WTC11 (cell line): ENCODE data around the gene ILRUN. TPM values are rescaled to one million over a fixed set of nuclear protein-coding genes. Genes with fewer than 3 reads are reported as not detected.

Source experiments
- ATAC-seq: fragments of 200-7000 bp; cut with Tn5 transposase; 2 replicates; pipeline ENCODE4 v1.10.0; 2021; ENCODE audit warnings: mild to moderate bottlenecking, moderate library complexity
- CTCF ChIA-PET: fragments of 300-600 bp; sonication (Branson Sonifier 250); formaldehyde crosslinking; loops from one replicate; lab custom pipeline; 2021; ENCODE audit warnings: antibody characterized with exemption; lab: Charles Lee
- POLR2A ChIA-PET: fragments of 350-600 bp; sonication (Branson Sonifier 250); formaldehyde crosslinking; loops from one replicate; lab custom pipeline; 2021; ENCODE audit warnings: antibody characterized with exemption; lab: Charles Lee
- DNase-seq: peaks from one replicate; pipeline ENCODE4 v3.0.0; 2021; ENCODE audit warnings: low spot score
- H3K27ac Mint-ChIP-seq: 2 replicates; pipeline ENCODE4 v1.8.0; 2021; ENCODE audit warnings: mixed read lengths
- H3K27me3 Mint-ChIP-seq: 2 replicates; pipeline ENCODE4 v1.8.0; 2021; ENCODE audit warnings: low read depth, mild to moderate bottlenecking, moderate library complexity, mixed read lengths
- H3K36me3 Mint-ChIP-seq: 2 replicates; pipeline ENCODE4 v1.8.0; 2021; ENCODE audit warnings: mixed read lengths
- H3K4me1 Mint-ChIP-seq: 2 replicates; pipeline ENCODE4 v1.8.0; 2022; ENCODE audit warnings: mixed read lengths
- H3K4me3 Mint-ChIP-seq: 2 replicates; pipeline ENCODE4 v1.8.0; 2021; ENCODE audit warnings: mild to moderate bottlenecking, moderate library complexity, mixed read lengths
- H3K9me3 Mint-ChIP-seq: 2 replicates; pipeline ENCODE4 v1.8.0; 2021; ENCODE audit warnings: mixed read lengths
- AFF4 ChIP-seq: sonication (generic); formaldehyde crosslinking; IDR thresholded peaks from 2 replicates; pipeline ENCODE4 v1.8.1; 2023; ENCODE audit warnings: mild to moderate bottlenecking, missing genetic modification reagents, borderline replicate concordance
- ATF1 ChIP-seq: sonication (generic); formaldehyde crosslinking; IDR thresholded peaks from 2 replicates; pipeline ENCODE4 v1.8.1; 2023; ENCODE audit warnings: mild to moderate bottlenecking, moderate library complexity, missing genetic modification reagents
- ATF2 ChIP-seq: sonication (generic); formaldehyde crosslinking; IDR thresholded peaks from 2 replicates; pipeline ENCODE4 v1.8.1; 2022; ENCODE audit warnings: low read depth, missing genetic modification reagents, borderline replicate concordance
- CREB1 ChIP-seq: sonication (generic); formaldehyde crosslinking; IDR thresholded peaks from 2 replicates; pipeline ENCODE4 v1.8.0; 2023; ENCODE audit warnings: mild to moderate bottlenecking, missing genetic modification reagents
- ERG ChIP-seq: fragments of 250-450 bp; sonication (Bioruptor Pico); IDR thresholded peaks from 2 replicates; pipeline ENCODE4 v1.8.0; 2021; ENCODE audit warnings: mild to moderate bottlenecking
- ETV6 ChIP-seq: sonication (generic); formaldehyde crosslinking; IDR thresholded peaks from 2 replicates; pipeline ENCODE4 v1.8.1; 2022; ENCODE audit warnings: mild to moderate bottlenecking, missing genetic modification reagents
- GTF2I ChIP-seq: fragments of 250-450 bp; sonication (Bioruptor Pico); conservative IDR thresholded peaks from 2 replicates; pipeline ENCODE4 v1.4.0; 2021; ENCODE audit warnings: mild to moderate bottlenecking
- HMGA2 ChIP-seq: fragments of 250-450 bp; sonication (Bioruptor Pico); IDR thresholded peaks from 2 replicates; pipeline ENCODE4 v1.4.0; 2021; ENCODE audit warnings: mild to moderate bottlenecking, moderate library complexity
- IRF1 ChIP-seq: sonication (generic); formaldehyde crosslinking; IDR thresholded peaks from 2 replicates; pipeline ENCODE4 v1.8.0; 2023; ENCODE audit warnings: missing genetic modification reagents
- JAZF1 ChIP-seq: fragments of 250-450 bp; sonication (Bioruptor Pico); IDR thresholded peaks from 2 replicates; pipeline ENCODE4 v1.9.0; 2021; ENCODE audit warnings: moderate library complexity, mild to moderate bottlenecking, inconsistent platforms
- JUN ChIP-seq: sonication (generic); formaldehyde crosslinking; IDR thresholded peaks from 2 replicates; pipeline ENCODE4 v1.8.0; 2023; ENCODE audit warnings: mild to moderate bottlenecking, missing genetic modification reagents
- MAX ChIP-seq: sonication (generic); formaldehyde crosslinking; IDR thresholded peaks from 2 replicates; pipeline ENCODE4 v1.8.0; 2022; ENCODE audit warnings: mild to moderate bottlenecking, missing genetic modification reagents
- MXD4 ChIP-seq: fragments of 250-450 bp; sonication (Bioruptor Pico); IDR thresholded peaks from 2 replicates; pipeline ENCODE4 v1.8.0; 2021; ENCODE audit warnings: mild to moderate bottlenecking, moderate library complexity, borderline replicate concordance
- NFE2L1 ChIP-seq: sonication (generic); formaldehyde crosslinking; IDR thresholded peaks from 2 replicates; pipeline ENCODE4 v1.8.1; 2023; ENCODE audit warnings: missing genetic modification reagents
- TEAD1 ChIP-seq: sonication (generic); formaldehyde crosslinking; IDR thresholded peaks from 2 replicates; pipeline ENCODE4 v1.8.0; 2022; ENCODE audit warnings: mild to moderate bottlenecking, missing genetic modification reagents
- TP53 ChIP-seq: sonication (generic); formaldehyde crosslinking; IDR thresholded peaks from 2 replicates; pipeline ENCODE4 v1.8.1; 2023; ENCODE audit warnings: mild to moderate bottlenecking, missing genetic modification reagents
- ZBTB21 ChIP-seq: sonication (generic); formaldehyde crosslinking; IDR thresholded peaks from 2 replicates; pipeline ENCODE4 v1.8.1; 2023; ENCODE audit warnings: mild to moderate bottlenecking, missing genetic modification reagents, borderline replicate concordance
- ZNF121 ChIP-seq: sonication (generic); formaldehyde crosslinking; IDR thresholded peaks from 2 replicates; pipeline ENCODE4 v1.8.0; 2023; ENCODE audit warnings: missing genetic modification reagents
- ZNF219 ChIP-seq: sonication (generic); formaldehyde crosslinking; IDR thresholded peaks from 2 replicates; pipeline ENCODE4 v1.8.0; 2023; ENCODE audit warnings: missing genetic modification reagents, mild to moderate bottlenecking, borderline replicate concordance
- ZNF396 ChIP-seq: fragments of 250-450 bp; sonication (Bioruptor Pico); IDR thresholded peaks from 2 replicates; pipeline ENCODE4 v1.8.0; 2021; ENCODE audit warnings: mild to moderate bottlenecking, moderate library complexity, borderline replicate concordance
- ZNF532 ChIP-seq: fragments of 250-450 bp; sonication (Bioruptor Pico); IDR thresholded peaks from 2 replicates; pipeline ENCODE4 v1.9.0; 2021; ENCODE audit warnings: mild to moderate bottlenecking, borderline replicate concordance
- ZSCAN18 ChIP-seq: fragments of 250-450 bp; sonication (Bioruptor Pico); IDR thresholded peaks from 2 replicates; pipeline ENCODE4 v2.1.2; 2022; ENCODE audit warnings: mild to moderate bottlenecking, moderate library complexity
- total RNA-seq: library from RNA; stranded (reverse); gene quantifications from 3 replicates; pipeline ENCODE4 v1.2.3, GENCODE V29; 2021

ILRUN gene
- total RNA-seq, 1 experiment from 2014 or later, result 75.5 TPM

- ATAC-seq (no peak), DNase-seq (no peak)
- Mint-ChIP-seq H3K4me3 (no peak overlapping the region), H3K36me3 (0 out of 2 replicates have a peak, but pooled peaks cover 2% of the 10 kb centered on the region), H3K27me3 (no peaks in the 10 kb centered on the region), H3K9me3 (no peaks in the 10 kb centered on the region), H3K4me1 (peaks cover 23% of the 10 kb centered on the region), H3K27ac (peak overlapping the region; percentile 91)
- TF ChIP-seq ZNF396, result 0 out of 2 replicates have a peak, but pooled peaks have one; percentile 6
- peak; percentile 6; the same call in 1 of the 2 replicates for TF ChIP-seq ZNF121 (CRISPR knock-in tag)
- no peak for TF ChIP-seq ZBTB21 (CRISPR knock-in tag)
- POLR2A ChIA-PET, result no interaction called here
- CTCF ChIA-PET, result interaction anchor here (0.5 kb wide), 1 partner anchor 13 kb away, joined by 5 read pairs; no protein-coding TSS in a partner anchor
Observed at GRCh38 chr6:34664256-34664971, 32.2 kb downstream of the ILRUN start.

- Mint-ChIP-seq H3K36me3 (0 out of 2 replicates have a peak, but pooled peaks cover 2% of the 10 kb centered on the region), H3K27ac (peak overlapping the region; percentile 41), H3K27me3 (no peaks in the 10 kb centered on the region), H3K4me3 (no peak overlapping the region), H3K9me3 (no peaks in the 10 kb centered on the region), H3K4me1 (peaks cover 28% of the 10 kb centered on the region)
- ChIA-PET CTCF (interaction anchor here (0.5 kb wide), 1 partner anchor 12 kb away, joined by 5 read pairs; no protein-coding TSS in a partner anchor), POLR2A (no interaction called here)
- ATAC-seq (no peak), DNase-seq (no peak)
- TF ChIP-seq ATF2, result no peak
- no peak for TF ChIP-seq ERG (CRISPR knock-in tag)
- TF ChIP-seq MXD4 (CRISPR knock-in tag), result no peak
- TF ChIP-seq NFE2L1 (CRISPR knock-in tag), result no peak
- TF ChIP-seq ZNF532 (CRISPR knock-in tag), result no peak
- no peak for TF ChIP-seq AFF4 (CRISPR knock-in tag)
- TF ChIP-seq MAX, result no peak
- TF ChIP-seq JAZF1 (CRISPR knock-in tag), result no peak
- no peak for TF ChIP-seq CREB1 (CRISPR knock-in tag)
- TF ChIP-seq HMGA2 (CRISPR knock-in tag), result no peak
- no peak for TF ChIP-seq ATF1 (CRISPR knock-in tag)
- no peak for TF ChIP-seq IRF1 (CRISPR knock-in tag)
- no peak for TF ChIP-seq TEAD1 (CRISPR knock-in tag)
- TF ChIP-seq ETV6 (CRISPR knock-in tag), result no peak
- no peak for TF ChIP-seq ZNF219 (CRISPR knock-in tag)
- TF ChIP-seq GTF2I (CRISPR knock-in tag), result no peak
- no peak for TF ChIP-seq JUN
- no peak for TF ChIP-seq ZSCAN18 (CRISPR knock-in tag)
- no peak for TF ChIP-seq TP53 (CRISPR knock-in tag)
Observed at GRCh38 chr6:34663831-34664255, 32.7 kb downstream of the ILRUN start.
